GM23248 (cell line): ENCODE data around the gene NOL9. TPM values are rescaled to one million over a fixed set of nuclear protein-coding genes. Genes with fewer than 3 reads are reported as not detected.
"Not testable (repeated sequence)": the region's sequence is repeated elsewhere in the genome, so short reads cannot be mapped to it uniquely, and the experiment has no call there.

Source experiments
- DNase-seq: peaks from one replicate; pipeline ENCODE4 v3.0.0-alpha.2; 2015
- H2AFZ ChIP-seq: fragments of 200-600 bp; sonication (generic); 2 replicates; pipeline ENCODE4 v1.6.1; 2016; ENCODE audit warnings: antibody characterized with exemption
- H3F3A ChIP-seq: fragments of 200-600 bp; sonication (generic); 2 replicates; pipeline ENCODE4 v1.6.1; 2016; ENCODE audit warnings: mild to moderate bottlenecking, antibody characterized with exemption, mixed run types; ENCODE audit not compliant: insufficient read depth
- H3K27ac ChIP-seq: fragments of 200-600 bp; sonication (generic); 2 replicates; pipeline ENCODE4 v1.5.1; 2016; ENCODE audit warnings: mild to moderate bottlenecking
- H3K27me3 ChIP-seq: fragments of 200-600 bp; sonication (generic); replicated peaks from 2 replicates; pipeline ENCODE4 v1.6.1; 2016; ENCODE audit warnings: mild to moderate bottlenecking; ENCODE audit not compliant: insufficient read depth
- H3K36me3 ChIP-seq: fragments of 200-600 bp; sonication (generic); 2 replicates; pipeline ENCODE4 v1.6.1; 2016; ENCODE audit warnings: low read depth, mild to moderate bottlenecking
- H3K4me1 ChIP-seq: fragments of 200-600 bp; sonication (generic); 2 replicates; pipeline ENCODE4 v1.6.1; 2016; ENCODE audit warnings: mild to moderate bottlenecking; ENCODE audit not compliant: insufficient read depth
- H3K4me2 ChIP-seq: fragments of 200-600 bp; sonication (generic); one replicate; pipeline ENCODE4 v1.6.1; 2016; ENCODE audit warnings: mild to moderate bottlenecking; ENCODE audit not compliant: unreplicated experiment
- H3K4me3 ChIP-seq: fragments of 200-600 bp; sonication (generic); 2 replicates; pipeline ENCODE4 v1.5.1; 2016; ENCODE audit warnings: mild to moderate bottlenecking
- H3K79me2 ChIP-seq: fragments of 200-600 bp; sonication (generic); 2 replicates; pipeline ENCODE4 v1.6.1; 2016; ENCODE audit warnings: mild to moderate bottlenecking; ENCODE audit not compliant: insufficient read depth
- H3K9ac ChIP-seq: fragments of 200-600 bp; sonication (generic); 2 replicates; pipeline ENCODE4 v1.6.1; 2016; ENCODE audit warnings: mild to moderate bottlenecking
- H3K9me2 ChIP-seq: fragments of 200-600 bp; sonication (generic); 2 replicates; pipeline ENCODE4 v1.6.1; 2016; ENCODE audit warnings: mixed run types, mild to moderate bottlenecking, moderate library complexity; ENCODE audit not compliant: insufficient read depth
- H3K9me3 ChIP-seq: fragments of 200-600 bp; sonication (generic); one replicate; pipeline ENCODE4 v1.6.1; 2017; ENCODE audit warnings: low read depth
- H4K20me1 ChIP-seq: fragments of 200-600 bp; sonication (generic); 2 replicates; pipeline ENCODE4 v1.6.0; 2016; ENCODE audit not compliant: insufficient read depth
- EZH2 ChIP-seq: fragments of 200-600 bp; sonication (generic); IDR thresholded peaks from 2 replicates; pipeline ENCODE4 v1.6.1; 2018; ENCODE audit warnings: antibody characterized with exemption, mild to moderate bottlenecking; ENCODE audit not compliant: insufficient read depth, poor library complexity, severe bottlenecking
- EZH2phosphoT487 ChIP-seq: fragments of 200-600 bp; sonication (generic); IDR thresholded peaks from 2 replicates; pipeline ENCODE4 v1.6.1; 2018; ENCODE audit warnings: antibody characterized with exemption, moderate library complexity, mild to moderate bottlenecking, low read depth; ENCODE audit not compliant: insufficient read depth
- WGBS, 2 experiments: methylation state at CpG; one replicate each; pipeline ENCODE4 v1.1.6; 2015 to 2017; ENCODE audit warnings: low lambda C conversion rate in 2 of 2, low coverage in 1 of 2; ENCODE audit errors: missing lambda C conversion rate in 2 of 2; 5-methylcytosine and 5-hydroxymethylcytosine counted together
- in situ Hi-C: fragments of 300-500 bp; cut with MboI; formaldehyde crosslinking; loops from 2 replicates; pipeline ENCODE4 v1.15.0; 2020
- polyA plus RNA-seq: library from polyadenylated mRNA; unstranded; fragments of >200 nt; fragmentation: Nextera tagmentation; extraction: Ambion mirVana; gene quantifications from 2 replicates; pipeline ENCODE4 v1.2.1, GENCODE V29; 2016
- total RNA-seq: library from RNA; depleted of rRNA; stranded (reverse); fragments of >200 nt; shearing (Covaris generic); gene quantifications from 2 replicates; pipeline ENCODE4 v1.2.3, GENCODE V29; 2014

The NOL9 gene
- total and polyA plus RNA-seq, 2 experiments from 2014 or later, result 13.0 to 27.8 TPM

DNA sequence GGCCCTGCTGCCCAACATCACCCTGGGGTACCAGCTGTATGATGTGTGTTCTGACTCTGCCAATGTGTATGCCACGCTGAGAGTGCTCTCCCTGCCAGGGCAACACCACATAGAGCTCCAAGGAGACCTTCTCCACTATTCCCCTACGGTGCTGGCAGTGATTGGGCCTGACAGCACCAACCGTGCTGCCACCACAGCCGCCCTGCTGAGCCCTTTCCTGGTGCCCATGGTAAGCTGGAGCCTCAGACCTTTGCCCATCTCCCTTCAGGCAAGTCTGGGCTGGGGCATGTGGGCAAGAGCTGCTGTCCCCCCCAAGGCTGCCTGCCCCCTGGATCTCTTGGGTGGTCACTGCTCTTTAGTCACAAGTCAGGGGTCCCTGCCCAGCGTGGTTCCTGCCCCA is 16.7 kb upstream of the NOL9 start:
- TF ChIP-seq EZH2phosphoT487, result no peak
- TF ChIP-seq EZH2, result no peak
- no peaks in the 10 kb centered on the region for H3K36me3 ChIP-seq
- 42 to 43% methylated on average over 5 of the region's 5 CpGs for WGBS, 2 experiments
- no peak for DNase-seq
- no peak overlapping the region for H3K4me3 ChIP-seq
- H3K27ac ChIP-seq, result no peak overlapping the region
- no peak overlapping the region for H3K9ac ChIP-seq
- H3K9me3 ChIP-seq, result no peaks in the 10 kb centered on the region
- in situ Hi-C loops, result no loop called here
- H3F3A ChIP-seq, result no peaks in the 10 kb centered on the region
- H4K20me1 ChIP-seq, result no peaks in the 10 kb centered on the region
- no peak overlapping the region for H2AFZ ChIP-seq
- no peaks in the 10 kb centered on the region for H3K27me3 ChIP-seq
- H3K4me2 ChIP-seq, result no peak overlapping the region
- no peaks in the 10 kb centered on the region for H3K79me2 ChIP-seq
- H3K4me1 ChIP-seq, result no peaks in the 10 kb centered on the region
- no peaks in the 10 kb centered on the region for H3K9me2 ChIP-seq

DNA sequence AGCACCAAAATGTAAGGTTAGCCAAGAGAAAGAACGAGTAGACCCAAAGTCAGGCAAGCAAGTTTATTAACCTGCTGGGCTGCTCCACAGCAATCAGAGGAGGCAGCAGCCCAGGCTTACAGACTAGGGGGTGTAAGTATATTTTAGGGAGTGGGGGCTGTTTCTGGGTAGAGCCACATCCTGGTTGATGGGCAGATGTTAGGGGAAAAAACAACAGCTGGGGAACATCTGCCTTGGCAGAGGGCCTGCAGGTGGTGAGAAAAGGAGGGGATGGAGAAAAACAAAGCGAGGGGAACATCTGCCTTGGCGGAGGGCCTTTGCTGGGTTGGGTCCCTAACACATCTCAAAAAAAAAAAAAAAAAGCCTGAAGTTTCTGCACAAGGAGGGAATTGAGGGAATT is 15.8 kb upstream of the NOL9 start:
- no peaks in the 10 kb centered on the region for H3K36me3 ChIP-seq
- no peaks in the 10 kb centered on the region for H3F3A ChIP-seq
- WGBS, 2 experiments, result 0 to 6% methylated on average over 3 of the region's 3 CpGs
- no peak overlapping the region for H3K9ac ChIP-seq
- no peak overlapping the region for H2AFZ ChIP-seq
- no peaks in the 10 kb centered on the region for H3K79me2 ChIP-seq
- no peak overlapping the region for H3K4me3 ChIP-seq
- no peak for TF ChIP-seq EZH2
- TF ChIP-seq EZH2phosphoT487, result no peak
- no peak for DNase-seq
- H4K20me1 ChIP-seq, result no peaks in the 10 kb centered on the region
- H3K4me1 ChIP-seq, result no peaks in the 10 kb centered on the region
- 0 out of 2 replicates have a peak, but pooled peaks cover 6% of the 10 kb centered on the region for H3K27me3 ChIP-seq
- in situ Hi-C loops, result no loop called here
- no peaks in the 10 kb centered on the region for H3K9me3 ChIP-seq
- no peak overlapping the region for H3K4me2 ChIP-seq
- no peaks in the 10 kb centered on the region for H3K9me2 ChIP-seq
- H3K27ac ChIP-seq, result no peak overlapping the region

DNA sequence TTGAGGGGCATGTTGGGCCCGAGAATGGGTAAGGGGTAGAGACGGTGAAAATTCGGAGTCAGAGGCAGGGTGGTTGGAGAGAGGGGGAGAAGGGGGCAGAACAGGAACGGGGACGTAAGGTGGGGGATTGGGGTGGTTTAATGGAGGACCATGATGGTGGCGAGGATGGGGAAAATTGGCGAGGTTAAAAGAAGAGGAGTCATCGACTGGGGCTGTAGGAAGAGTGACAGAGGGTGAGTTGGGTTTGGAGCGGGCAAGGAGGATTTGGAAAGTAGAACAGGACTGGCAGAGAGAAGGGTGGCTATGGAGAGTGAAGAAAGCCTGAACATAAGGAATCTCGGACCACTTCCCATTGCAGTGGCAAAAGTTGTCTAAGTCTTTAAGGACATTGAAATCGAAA is 14.7 kb upstream of the NOL9 start:
- TF ChIP-seq EZH2phosphoT487 (no peak), EZH2 (no peak)
- no peaks in the 10 kb centered on the region for H3K9me3 ChIP-seq
- H3K4me1 ChIP-seq, result no peaks in the 10 kb centered on the region
- H3K9ac ChIP-seq, result no peak overlapping the region
- in situ Hi-C loops, result no loop called here
- no peaks in the 10 kb centered on the region for H3F3A ChIP-seq
- H4K20me1 ChIP-seq, result no peaks in the 10 kb centered on the region
- H2AFZ ChIP-seq, result no peak overlapping the region
- peaks cover 12% of the 10 kb centered on the region; the same call in 1 of the 2 replicates for H3K27me3 ChIP-seq
- H3K4me2 ChIP-seq, result no peak overlapping the region
- WGBS, 2 experiments, result 75 to 84% methylated on average over 7 to 11 of the region's 11 CpGs
- DNase-seq, result no peak
- H3K36me3 ChIP-seq, result no peaks in the 10 kb centered on the region
- H3K79me2 ChIP-seq, result no peaks in the 10 kb centered on the region
- H3K4me3 ChIP-seq, result no peak overlapping the region
- H3K27ac ChIP-seq, result no peak overlapping the region
- no peaks in the 10 kb centered on the region for H3K9me2 ChIP-seq

DNA sequence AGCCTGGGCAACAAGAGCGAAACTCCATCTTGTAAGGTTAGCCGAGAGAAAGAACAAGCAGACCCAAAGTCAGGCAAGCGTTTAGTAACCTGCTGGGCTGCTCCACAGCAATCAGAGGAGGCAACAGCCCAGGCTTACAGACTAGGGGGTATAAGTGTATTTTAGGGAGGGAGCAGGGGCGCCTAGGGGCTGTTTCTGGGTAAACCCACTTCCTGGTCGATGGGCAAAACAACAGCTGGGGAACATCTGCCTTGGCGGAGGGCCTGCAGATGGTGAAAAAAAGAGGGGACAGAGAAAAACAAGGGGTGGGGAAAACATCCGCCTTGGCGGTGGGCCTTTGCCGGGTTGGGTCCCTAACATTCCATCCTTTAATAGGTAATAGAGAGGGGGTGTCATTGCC is 6.0 kb upstream of the NOL9 start:
- no peak overlapping the region for H3K4me2 ChIP-seq
- in situ Hi-C loops, result no loop called here
- no peak for DNase-seq
- peaks cover 7% of the 10 kb centered on the region; the same call in 1 of the 2 replicates for H3K27me3 ChIP-seq
- no peaks in the 10 kb centered on the region for H3K9me3 ChIP-seq
- no peak overlapping the region for H3K9ac ChIP-seq
- H3K27ac ChIP-seq, result no peak overlapping the region
- TF ChIP-seq EZH2, result no peak
- no peak for TF ChIP-seq EZH2phosphoT487
- no peaks in the 10 kb centered on the region for H3K36me3 ChIP-seq
- H2AFZ ChIP-seq, result no peak overlapping the region
- H4K20me1 ChIP-seq, result no peaks in the 10 kb centered on the region
- H3K4me3 ChIP-seq, result no peak overlapping the region
- no peaks in the 10 kb centered on the region for H3K79me2 ChIP-seq
- no peaks in the 10 kb centered on the region for H3K9me2 ChIP-seq
- no peaks in the 10 kb centered on the region for H3F3A ChIP-seq
- 18 to 32% methylated on average over 6 to 9 of the region's 9 CpGs for WGBS, 2 experiments
- no peaks in the 10 kb centered on the region for H3K4me1 ChIP-seq

DNA sequence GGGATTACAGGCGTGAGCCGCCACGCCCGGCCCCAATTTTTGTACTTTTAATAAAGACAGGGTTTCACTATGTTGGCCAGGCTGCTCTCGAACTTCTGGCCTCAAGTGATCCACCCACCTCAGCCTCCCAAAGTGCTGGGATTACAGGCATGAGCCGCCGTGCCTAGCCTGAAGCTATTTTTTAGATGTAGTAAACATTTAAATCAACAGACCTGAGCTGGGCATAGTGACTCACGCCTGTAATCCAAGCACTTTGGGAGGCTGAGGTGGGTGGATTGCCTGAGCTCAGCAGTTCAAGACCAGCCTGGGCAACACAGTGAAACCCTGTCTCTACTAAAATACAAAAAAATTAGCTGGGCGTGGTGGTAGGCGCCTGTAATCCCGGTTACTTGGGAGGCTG is 4.8 kb upstream of the NOL9 start:
- H3K9me2 ChIP-seq, H4K20me1 ChIP-seq, H3K27ac ChIP-seq, DNase-seq, H3K4me1 ChIP-seq, H2AFZ ChIP-seq, H3K27me3 ChIP-seq, H3K36me3 ChIP-seq, in situ Hi-C loops, H3K79me2 ChIP-seq, H3K9me3 ChIP-seq, H3F3A ChIP-seq, H3K4me3 ChIP-seq, H3K9ac ChIP-seq, H3K4me2 ChIP-seq: not testable (repeated sequence)
- 82 to 84% methylated on average over 11 of the region's 11 CpGs for WGBS, 2 experiments
